Pancreas (tissue), 10 donors: Measurements from ENCODE around the gene UBXN6. TPM values are rescaled to one million over a fixed set of nuclear protein-coding genes. Genes with fewer than 3 reads are reported as not detected.

Experiments
- ATAC-seq, 4 donors: fragments of 200-7000 bp; cut with Tn5 transposase; one replicate each; pipeline versions ENCODE4 v1.8.0 to v1.9.1; 2020; ENCODE audit warnings: mild to moderate bottlenecking in 4 of 4, moderate library complexity in 4 of 4
- DNase-seq, 6 donors: peaks; one replicate each; pipeline ENCODE4 v3.0.0-alpha.2; 2020
- FAIRE-seq: peaks from 2 replicates; lab custom pipeline; 2012; peaks lifted over from hg19 to GRCh38; lab: Jason Lieb, UNC
- H3K27ac ChIP-seq, 4 donors: fragments of 200-600 bp; sonication (generic); 1 replicate in 3 of 4; 2 replicates in 1 of 4; pipeline versions ENCODE4 v1.5.0 to v1.8.0; 2020
- H3K27me3 ChIP-seq, 4 donors: fragments of 200-600 bp; one replicate each; pipeline ENCODE4 v1.8.0; 2021
- H3K36me3 ChIP-seq, 3 donors: fragments of 200-600 bp; sonication (generic) in 1 of 3; one replicate each; pipeline versions ENCODE4 v1.5.0 to v1.8.0; 2020 to 2021
- H3K4me1 ChIP-seq, 3 donors: fragments of 200-600 bp; one replicate each; pipeline ENCODE4 v1.8.0; 2021
- H3K4me3 ChIP-seq, 4 donors: fragments of 200-600 bp; sonication (generic) in 2 of 4; one replicate each; pipeline versions ENCODE4 v1.5.0 to v1.8.0; 2020 to 2021
- H3K9me3 ChIP-seq, 4 donors: fragments of 200-600 bp; one replicate each; pipeline ENCODE4 v1.8.0; 2021
- WGBS, 2 donors: extraction: QIAGEN DNeasy Blood & Tissue Kit; methylation state at CpG; one replicate each; pipeline ENCODE4 v1.1.7; 2013; 5-methylcytosine and 5-hydroxymethylcytosine counted together
- intact Hi-C, 3 donors: fragments of 100-400 bp; cut with DNase I; formaldehyde crosslinking; loops; one replicate each; pipeline versions ENCODE4 v1.11.1 to v1.14.2; 2022
- polyA plus RNA-seq, 2 donors: library from polyadenylated mRNA; stranded (reverse); fragments of 200-250 nt; gene quantifications; one replicate each; pipeline ENCODE4 v1.2.3, GENCODE V29; 2013
- total RNA-seq, 6 donors: library from RNA; stranded (reverse); fragmentation: NEBNext Ultra II Directional in 4 of 6; extraction: Animal tissue kit (Norgen Biotek cat#: 25700) in 4 of 6; gene quantifications; one replicate each; pipeline versions ENCODE4 v1.2.1 to v1.2.4, GENCODE V29; 2021 to 2023
- TF ChIP-seq, protein P1 (sequence below), 4 donors: fragments of 200-600 bp; sonication (generic) in 3 of 4; IDR thresholded peaks; one replicate each; pipeline versions ENCODE4 v1.5.0 to v1.8.0; 2021; ENCODE audit warnings: antibody characterized with exemption in 4 of 4
- donor health status: healthy with polysubstance abuse.
- donor health status: DM: no; HTN: no; CAD: no; lungs with moderate emphysema.
- donor health status: DM: no; HTN: no; CAD: no.
- donor health status: control.
- donor health status: control.
- donor health status: Bipolar disorder and iron deficiency.
- donor health status: DM: yes; HTN: yes; CAD: no.
- donor health status: DM: no; HTN: no; CAD: no.
- donor health status: DM: no; HTN: no; CAD: no.
- donor health status: DM: yes; HTN: yes; CAD: no.

The UBXN6 gene
- total and polyA plus RNA-seq, 8 donors, result 57.2 to 130 (median 72.2) TPM

GRCh38 chr19:4453232-4454179 is 4.1 kb downstream of the UBXN6 start:
- H3K4me1 ChIP-seq, result peaks cover 3 to 20% (median 5%) of the 10 kb centered on the region in 3 donors
- 78 to 81% methylated on average over 32 to 34 of the region's 34 CpGs for WGBS, 2 donors
- no peaks in the 10 kb centered on the region for H3K9me3 ChIP-seq
- FAIRE-seq (no peak), ATAC-seq (no peak), DNase-seq (peak in 1 of 6 donors; percentile 73)
- H3K27ac ChIP-seq, result no peak overlapping the region
- H3K27me3 ChIP-seq, result no peaks in the 10 kb centered on the region
- TF ChIP-seq, protein P1, sequence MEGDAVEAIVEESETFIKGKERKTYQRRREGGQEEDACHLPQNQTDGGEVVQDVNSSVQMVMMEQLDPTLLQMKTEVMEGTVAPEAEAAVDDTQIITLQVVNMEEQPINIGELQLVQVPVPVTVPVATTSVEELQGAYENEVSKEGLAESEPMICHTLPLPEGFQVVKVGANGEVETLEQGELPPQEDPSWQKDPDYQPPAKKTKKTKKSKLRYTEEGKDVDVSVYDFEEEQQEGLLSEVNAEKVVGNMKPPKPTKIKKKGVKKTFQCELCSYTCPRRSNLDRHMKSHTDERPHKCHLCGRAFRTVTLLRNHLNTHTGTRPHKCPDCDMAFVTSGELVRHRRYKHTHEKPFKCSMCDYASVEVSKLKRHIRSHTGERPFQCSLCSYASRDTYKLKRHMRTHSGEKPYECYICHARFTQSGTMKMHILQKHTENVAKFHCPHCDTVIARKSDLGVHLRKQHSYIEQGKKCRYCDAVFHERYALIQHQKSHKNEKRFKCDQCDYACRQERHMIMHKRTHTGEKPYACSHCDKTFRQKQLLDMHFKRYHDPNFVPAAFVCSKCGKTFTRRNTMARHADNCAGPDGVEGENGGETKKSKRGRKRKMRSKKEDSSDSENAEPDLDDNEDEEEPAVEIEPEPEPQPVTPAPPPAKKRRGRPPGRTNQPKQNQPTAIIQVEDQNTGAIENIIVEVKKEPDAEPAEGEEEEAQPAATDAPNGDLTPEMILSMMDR (IDR thresholded peaks at IDR 0.05), result no peak
- peaks cover 0 to 33% (median 18%) of the 10 kb centered on the region in 3 donors for H3K36me3 ChIP-seq
- no peak overlapping the region for H3K4me3 ChIP-seq
- intact Hi-C loops, result no loop called here

DNA sequence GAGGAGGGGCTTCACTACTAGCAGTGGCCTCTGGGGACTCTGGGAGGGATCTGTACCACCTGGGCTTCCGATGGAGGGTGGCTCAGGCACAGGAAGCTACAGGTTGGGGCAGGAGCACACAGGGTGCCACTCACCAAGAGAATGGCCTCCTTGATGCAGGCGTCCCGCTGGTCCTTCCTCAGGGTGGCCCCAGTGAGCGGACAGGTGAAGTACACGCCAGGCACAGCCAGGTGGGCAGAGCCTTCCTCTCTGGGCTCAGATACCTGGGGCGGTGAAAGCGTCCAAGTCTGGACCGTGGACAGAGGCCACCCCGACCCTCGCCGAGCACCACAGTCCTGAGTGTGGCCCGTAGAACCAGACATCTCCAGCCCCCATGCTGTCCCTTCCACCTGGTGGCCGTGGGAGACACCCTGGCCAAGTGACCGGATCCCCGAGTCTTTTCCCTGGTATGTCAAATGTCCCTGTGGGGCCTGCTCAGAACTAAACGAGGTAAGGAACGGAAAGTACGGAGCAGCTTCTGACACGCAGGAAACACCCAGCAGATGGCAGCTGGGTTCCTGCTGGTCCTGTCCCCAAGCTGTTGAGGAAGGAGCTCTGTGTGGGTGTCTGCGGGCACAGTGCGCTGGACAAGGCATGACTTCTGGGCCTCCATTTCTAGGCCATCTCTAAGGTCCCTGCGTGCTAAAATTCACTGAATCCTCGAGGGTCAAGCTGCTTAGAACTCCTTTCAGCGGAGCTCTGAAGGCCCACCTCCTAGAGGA is 5.2 kb downstream of the UBXN6 start:
- 91 to 93% methylated on average over 24 of the region's 24 CpGs for WGBS, 2 donors
- FAIRE-seq (no peak), DNase-seq (peak in 1 of 6 donors; percentile 58), ATAC-seq (no peak)
- peaks cover 0 to 40% (median 25%) of the 10 kb centered on the region in 3 donors for H3K36me3 ChIP-seq
- intact Hi-C loops, result no loop called here
- H3K9me3 ChIP-seq, result no peaks in the 10 kb centered on the region
- H3K4me1 ChIP-seq, result peaks cover 3 to 26% (median 8%) of the 10 kb centered on the region in 3 donors
- TF ChIP-seq, protein P1 (IDR thresholded peaks at IDR 0.05), result no peak
- no peak overlapping the region for H3K27ac ChIP-seq
- H3K27me3 ChIP-seq, result no peaks in the 10 kb centered on the region
- no peak overlapping the region for H3K4me3 ChIP-seq

- Histone ChIP-seq H3K36me3 (peaks cover 0 to 65% (median 52%) of the 10 kb centered on the region in 3 donors), H3K27me3 (no peaks in the 10 kb centered on the region), H3K4me3 (no peak overlapping the region), H3K9me3 (no peaks in the 10 kb centered on the region), H3K4me1 (peaks cover 3 to 17% (median 8%) of the 10 kb centered on the region in 3 donors), H3K27ac (peak overlapping the region; percentile 50 to 76 (median 60))
- intact Hi-C loops, result no loop called here
- no peak for FAIRE-seq
- TF ChIP-seq, protein P1 (IDR thresholded peaks at IDR 0.05), result no peak
- peak; percentile 1 to 20 (median 6) for ATAC-seq
- DNase-seq, result no peak
- WGBS, 2 donors, result 76 to 82% methylated on average over 9 of the region's 9 CpGs
Observed at GRCh38 chr19:4449639-4450028, 8.0 kb downstream of the UBXN6 start.

DNA sequence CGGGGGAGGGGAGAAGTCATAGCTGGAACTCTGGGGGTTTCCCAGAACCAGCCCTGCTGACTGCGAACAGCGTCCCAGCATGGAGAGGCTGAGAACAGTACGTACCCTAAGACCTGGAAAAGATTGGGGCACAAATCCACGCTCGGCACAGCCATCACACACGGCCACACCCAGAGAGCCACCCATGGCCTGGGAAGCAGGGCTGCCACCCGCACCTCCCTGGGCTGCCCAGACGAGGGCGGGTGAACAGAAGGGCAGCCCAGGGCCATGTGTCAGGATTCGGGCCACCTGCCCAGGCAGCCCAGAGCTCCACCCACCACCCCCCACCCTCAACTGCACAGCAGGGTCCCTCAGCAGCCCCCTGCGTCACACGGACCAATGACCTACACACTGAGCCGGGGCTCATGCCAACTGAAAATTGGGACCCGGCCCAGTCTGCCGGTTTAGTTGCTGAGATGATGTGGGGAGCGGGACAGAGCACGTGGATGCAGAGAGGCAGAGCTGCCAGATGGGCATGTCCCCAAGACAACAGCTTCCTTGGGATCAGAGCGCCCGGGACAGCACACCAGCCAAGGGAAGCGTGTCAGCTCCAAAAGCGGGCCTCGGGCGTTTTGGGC is 8.5 kb downstream of the UBXN6 start:
- peaks cover 0 to 68% (median 53%) of the 10 kb centered on the region in 3 donors for H3K36me3 ChIP-seq

More for the DNA sequence above, 8.5 kb downstream of the UBXN6 start:
- no peak overlapping the region for H3K4me3 ChIP-seq
- DNase-seq, result peak; percentile 71 to 90 (median 86)
- ATAC-seq, result peak; percentile 75 to 80 (median 77)
- H3K4me1 ChIP-seq, result peaks cover 3 to 17% (median 8%) of the 10 kb centered on the region in 3 donors
- 34 to 38% methylated on average over 24 of the region's 24 CpGs for WGBS, 2 donors
- intact Hi-C loops, result no loop called here
- H3K9me3 ChIP-seq, result no peaks in the 10 kb centered on the region
- TF ChIP-seq, protein P1 (IDR thresholded peaks at IDR 0.05), result peak in 1 of 4 donors; percentile 9
- no peak for FAIRE-seq
- no peaks in the 10 kb centered on the region for H3K27me3 ChIP-seq
- H3K27ac ChIP-seq, result peak overlapping the region; percentile 50 to 76 (median 60)
